Activated T-cell treated with anti-CD3 and anti-CD28 coated beads, Interleukin-2, amount 50 U/mL, for 72 hours (primary cell): ENCODE data around the gene C1orf226. TPM values are rescaled to one million over a fixed set of nuclear protein-coding genes. Genes with fewer than 3 reads are reported as not detected.
"Not testable (repeated sequence)": the region's sequence is repeated elsewhere in the genome, so short reads cannot be mapped to it uniquely, and the experiment has no call there.

Experiments used
- ATAC-seq, 2 donors: fragments of 150-1000 bp; cut with Tn5 transposase; replicated peaks in 1 of 2; 2 replicates each; pipeline ENCODE4 v1.10.0; 2021; ENCODE audit warnings: moderate library complexity in 2 of 2, mild to moderate bottlenecking in 1 of 2
- DNase-seq, 2 donors: peaks; one replicate each; pipeline ENCODE4 v3.0.0; 2021 to 2022; ENCODE audit warnings: mixed read lengths in 1 of 2
- H3K27ac Mint-ChIP-seq: one replicate; pipeline ENCODE4 v1.8.0; 2022; ENCODE audit warnings: mild to moderate bottlenecking, moderate library complexity, mixed read lengths
- H3K27me3 Mint-ChIP-seq: one replicate; pipeline ENCODE4 v1.8.0; 2022; ENCODE audit warnings: low read depth, mixed read lengths
- H3K36me3 Mint-ChIP-seq, 2 donors: one replicate each; pipeline ENCODE4 v1.8.0; 2022; ENCODE audit warnings: mixed read lengths in 2 of 2, mild to moderate bottlenecking in 1 of 2; ENCODE audit not compliant: insufficient read depth in 2 of 2
- H3K4me1 Mint-ChIP-seq: one replicate; pipeline ENCODE4 v1.8.0; 2022; ENCODE audit warnings: low read depth, mixed read lengths
- H3K4me3 Mint-ChIP-seq, 2 donors: one replicate each; pipeline ENCODE4 v1.8.0; 2022; ENCODE audit warnings: mild to moderate bottlenecking in 2 of 2, mixed read lengths in 2 of 2, moderate library complexity in 2 of 2
- H3K9me3 Mint-ChIP-seq, 2 donors: one replicate each; pipeline ENCODE4 v1.8.0; 2022; ENCODE audit warnings: mixed read lengths in 2 of 2
- total RNA-seq, 2 donors: library from RNA; stranded (reverse); gene quantifications; one replicate each; pipeline ENCODE4 v1.2.3, GENCODE V29; 2022

The C1orf226 gene
- under 1 TPM; 0.19 to 0.26 TPM for total RNA-seq

DNA sequence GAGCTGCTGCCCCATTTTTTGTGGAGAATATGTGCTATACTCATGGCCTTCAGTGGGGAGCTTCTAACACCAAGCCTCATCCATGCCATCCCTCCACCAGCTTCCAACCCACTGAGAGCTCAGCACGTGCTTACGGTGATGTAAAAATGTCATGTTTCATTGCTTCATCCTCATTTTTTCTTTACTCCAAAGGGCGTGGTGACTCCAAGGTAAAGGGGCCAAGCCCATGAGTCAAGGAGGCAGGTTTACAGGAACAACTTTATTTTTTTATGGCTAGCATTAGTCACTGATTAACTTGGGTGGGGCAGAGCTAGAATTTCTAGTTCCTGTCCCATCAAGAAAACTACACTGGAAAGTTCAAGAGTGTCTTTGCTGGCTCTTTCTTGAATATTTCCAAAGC, at the start of gene C1orf226:
C1orf226 (plus strand) TSS at position 346 of the 400 bp plus-strand sequence. CDS start 174 bp downstream, outside the sequence.
- no peaks in the 10 kb centered on the region for H3K9me3 Mint-ChIP-seq
- H3K4me3 Mint-ChIP-seq, result no peak within 1 kb of the TSS
- DNase-seq, result no peak
- H3K4me1 Mint-ChIP-seq, result no peaks in the 10 kb centered on the region
- H3K36me3 Mint-ChIP-seq, result no peaks in the 10 kb centered on the region
- no peak within 1 kb of the TSS for H3K27ac Mint-ChIP-seq
- no peak for ATAC-seq
- no peaks in the 10 kb centered on the region for H3K27me3 Mint-ChIP-seq

DNA sequence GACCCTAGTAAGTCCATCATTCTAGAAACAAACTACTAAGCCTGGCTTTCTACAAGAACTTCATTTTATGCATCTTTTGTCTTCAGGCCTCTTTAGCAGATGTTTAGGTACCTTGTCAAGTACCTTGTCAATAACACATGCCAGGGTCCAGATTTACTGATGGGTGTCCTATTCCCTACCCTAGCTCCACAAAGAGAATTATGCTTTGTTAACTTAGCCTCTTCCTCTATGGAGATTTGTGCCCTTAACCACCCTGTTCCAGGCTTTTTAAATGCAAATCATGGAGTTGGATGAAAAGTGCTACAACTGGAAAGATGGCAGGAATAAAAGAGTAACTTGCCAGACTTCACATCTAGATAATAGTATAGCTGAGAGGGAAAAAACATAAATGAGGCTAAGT, 47.5 kb upstream of the C1orf226 start:
- DNase-seq, result no peak
- ATAC-seq, result no peak
- H3K27me3 Mint-ChIP-seq, result peaks cover 13% of the 10 kb centered on the region
- no peaks in the 10 kb centered on the region for H3K4me1 Mint-ChIP-seq
- H3K4me3 Mint-ChIP-seq, result no peak overlapping the region
- no peak overlapping the region for H3K27ac Mint-ChIP-seq
- H3K9me3 Mint-ChIP-seq, result no peaks in the 10 kb centered on the region
- H3K36me3 Mint-ChIP-seq, result no peaks in the 10 kb centered on the region

- no peak overlapping the region for H3K4me3 Mint-ChIP-seq
- H3K9me3 Mint-ChIP-seq, result no peaks in the 10 kb centered on the region
- H3K4me1 Mint-ChIP-seq, result no peaks in the 10 kb centered on the region
- peaks cover 13% of the 10 kb centered on the region for H3K27me3 Mint-ChIP-seq
- ATAC-seq (no peak), DNase-seq (no peak)
- no peak overlapping the region for H3K27ac Mint-ChIP-seq
- no peaks in the 10 kb centered on the region for H3K36me3 Mint-ChIP-seq
Observed at GRCh38 chr1:162335126-162335525, 46.4 kb upstream of the C1orf226 start.

- Mint-ChIP-seq H3K4me1 (no peaks in the 10 kb centered on the region), H3K27me3 (peaks cover 13% of the 10 kb centered on the region), H3K36me3 (no peaks in the 10 kb centered on the region), H3K4me3 (no peak overlapping the region), H3K9me3 (no peaks in the 10 kb centered on the region), H3K27ac (no peak overlapping the region)
- ATAC-seq (no peak), DNase-seq (no peak)
Observed at GRCh38 chr1:162336621-162337285, 44.8 kb upstream of the C1orf226 start.

DNA sequence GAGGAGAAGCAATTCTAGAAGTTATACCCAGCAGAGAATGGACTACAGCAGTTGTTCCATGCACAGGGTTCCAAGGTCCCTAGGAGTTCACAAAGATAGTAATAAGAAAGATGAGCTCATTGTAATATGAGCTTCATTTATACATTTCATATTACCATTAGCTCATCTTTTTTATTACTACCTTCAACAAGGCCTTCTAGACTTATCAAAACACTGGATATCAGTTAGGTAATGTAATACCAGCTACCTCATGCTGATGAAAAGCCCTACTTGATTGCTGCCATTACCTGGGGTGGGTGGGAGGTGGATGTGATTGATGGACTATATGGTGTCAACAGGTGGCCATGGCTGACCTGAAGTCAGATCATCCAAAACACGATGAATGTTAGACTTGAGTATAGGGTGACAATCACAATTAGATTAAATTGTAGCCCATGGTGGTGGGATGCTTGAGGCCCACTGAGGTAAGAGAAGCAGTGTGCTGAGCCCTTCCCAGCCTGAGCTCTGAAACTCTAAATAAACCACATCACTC, 39.0 kb upstream of the C1orf226 start:
- Mint-ChIP-seq H3K36me3 (no peaks in the 10 kb centered on the region), H3K27ac (no peak overlapping the region), H3K27me3 (peaks cover 8% of the 10 kb centered on the region), H3K9me3 (no peaks in the 10 kb centered on the region), H3K4me3 (no peak overlapping the region), H3K4me1 (no peaks in the 10 kb centered on the region)
- ATAC-seq, result no peak
- DNase-seq, result no peak

DNA sequence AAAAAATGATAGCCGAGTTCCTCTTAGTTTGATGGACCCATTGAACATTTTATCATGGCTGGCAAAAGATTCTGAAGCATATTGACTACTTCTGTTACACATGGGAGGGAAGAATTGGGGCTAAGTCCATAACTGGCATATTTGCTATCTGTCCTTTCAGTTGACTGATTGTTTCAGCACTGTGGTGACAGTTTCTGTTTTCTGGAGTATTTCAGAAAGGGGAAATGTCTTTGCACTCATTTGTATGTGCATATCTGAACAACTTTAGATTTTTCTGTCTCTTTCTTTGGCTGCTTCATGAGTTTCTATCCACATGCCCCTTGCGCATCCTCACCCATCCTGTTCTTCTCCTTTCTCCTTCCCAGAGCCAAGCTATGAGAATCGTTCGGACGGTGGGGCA, 38.1 kb upstream of the C1orf226 start:
- no peak for ATAC-seq
- Mint-ChIP-seq H3K4me3 (no peak overlapping the region), H3K4me1 (no peaks in the 10 kb centered on the region)

GRCh38 chr1:162347281-162347680, 34.2 kb upstream of the C1orf226 start:
- H3K4me1 Mint-ChIP-seq, result no peaks in the 10 kb centered on the region
- DNase-seq, result no peak
- H3K27ac Mint-ChIP-seq, result no peak overlapping the region
- H3K27me3 Mint-ChIP-seq, result peaks cover 6% of the 10 kb centered on the region
- H3K4me3 Mint-ChIP-seq, result no peak overlapping the region
- H3K36me3 Mint-ChIP-seq, result no peaks in the 10 kb centered on the region
- ATAC-seq, result no peak
- no peaks in the 10 kb centered on the region for H3K9me3 Mint-ChIP-seq

More for the DNA sequence above, 38.1 kb upstream of the C1orf226 start:
- Mint-ChIP-seq H3K36me3 (no peaks in the 10 kb centered on the region), H3K9me3 (no peaks in the 10 kb centered on the region), H3K27me3 (peaks cover 6% of the 10 kb centered on the region), H3K27ac (no peak overlapping the region)
- no peak for DNase-seq

- no peak overlapping the region for H3K4me3 Mint-ChIP-seq
- peaks cover 6% of the 10 kb centered on the region for H3K27me3 Mint-ChIP-seq
- no peaks in the 10 kb centered on the region for H3K9me3 Mint-ChIP-seq
- no peak for ATAC-seq
- H3K36me3 Mint-ChIP-seq, result no peaks in the 10 kb centered on the region
- no peak overlapping the region for H3K27ac Mint-ChIP-seq
- DNase-seq, result no peak
- no peaks in the 10 kb centered on the region for H3K4me1 Mint-ChIP-seq
Observed at GRCh38 chr1:162349635-162350330, 31.7 kb upstream of the C1orf226 start.

GRCh38 chr1:162351246-162351842, 30.2 kb upstream of the C1orf226 start:
- H3K36me3 Mint-ChIP-seq, result no peaks in the 10 kb centered on the region

GRCh38 chr1:162351874-162352273, 29.7 kb upstream of the C1orf226 start:
- not testable (repeated sequence) for ATAC-seq, H3K4me3 Mint-ChIP-seq, DNase-seq, H3K9me3 Mint-ChIP-seq, H3K27ac Mint-ChIP-seq, H3K27me3 Mint-ChIP-seq, H3K36me3 Mint-ChIP-seq, H3K4me1 Mint-ChIP-seq

More at GRCh38 chr1:162351246-162351842, 30.2 kb upstream of the C1orf226 start:
- H3K9me3 Mint-ChIP-seq, result no peaks in the 10 kb centered on the region
- no peak for DNase-seq
- H3K4me1 Mint-ChIP-seq, result no peaks in the 10 kb centered on the region
- no peak overlapping the region for H3K4me3 Mint-ChIP-seq
- no peaks in the 10 kb centered on the region for H3K27me3 Mint-ChIP-seq
- no peak overlapping the region for H3K27ac Mint-ChIP-seq
- no peak for ATAC-seq

DNA sequence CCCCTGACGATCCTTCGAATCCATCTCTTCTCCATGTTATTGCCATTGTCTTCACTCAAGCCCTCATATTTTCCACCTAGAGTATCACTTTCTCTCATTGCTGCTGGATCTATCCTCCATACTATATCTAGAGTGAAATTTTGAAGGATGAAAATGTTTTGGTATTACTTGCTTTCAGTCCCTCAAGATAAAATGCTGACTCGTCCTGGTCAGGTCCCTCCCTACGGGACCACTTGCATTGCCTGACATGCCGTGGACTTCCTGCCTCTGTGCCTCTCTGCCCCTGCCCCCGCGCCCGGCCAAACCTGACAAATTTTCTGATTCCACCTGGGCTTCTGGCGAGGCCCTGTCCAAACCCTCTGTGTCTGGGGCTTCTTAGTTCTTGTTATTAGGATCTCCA, 28.4 kb upstream of the C1orf226 start:
- no peaks in the 10 kb centered on the region for H3K9me3 Mint-ChIP-seq
- no peak for ATAC-seq
- no peak overlapping the region for H3K4me3 Mint-ChIP-seq
- no peak overlapping the region for H3K27ac Mint-ChIP-seq
- H3K4me1 Mint-ChIP-seq, result no peaks in the 10 kb centered on the region
- no peaks in the 10 kb centered on the region for H3K36me3 Mint-ChIP-seq
- H3K27me3 Mint-ChIP-seq, result no peaks in the 10 kb centered on the region
- DNase-seq, result no peak

GRCh38 chr1:162353702-162354101, 27.8 kb upstream of the C1orf226 start:
- ATAC-seq (no peak), DNase-seq (no peak)
- Mint-ChIP-seq H3K4me1 (no peaks in the 10 kb centered on the region), H3K4me3 (no peak overlapping the region), H3K36me3 (no peaks in the 10 kb centered on the region), H3K27me3 (no peaks in the 10 kb centered on the region), H3K27ac (no peak overlapping the region), H3K9me3 (no peaks in the 10 kb centered on the region)

DNA sequence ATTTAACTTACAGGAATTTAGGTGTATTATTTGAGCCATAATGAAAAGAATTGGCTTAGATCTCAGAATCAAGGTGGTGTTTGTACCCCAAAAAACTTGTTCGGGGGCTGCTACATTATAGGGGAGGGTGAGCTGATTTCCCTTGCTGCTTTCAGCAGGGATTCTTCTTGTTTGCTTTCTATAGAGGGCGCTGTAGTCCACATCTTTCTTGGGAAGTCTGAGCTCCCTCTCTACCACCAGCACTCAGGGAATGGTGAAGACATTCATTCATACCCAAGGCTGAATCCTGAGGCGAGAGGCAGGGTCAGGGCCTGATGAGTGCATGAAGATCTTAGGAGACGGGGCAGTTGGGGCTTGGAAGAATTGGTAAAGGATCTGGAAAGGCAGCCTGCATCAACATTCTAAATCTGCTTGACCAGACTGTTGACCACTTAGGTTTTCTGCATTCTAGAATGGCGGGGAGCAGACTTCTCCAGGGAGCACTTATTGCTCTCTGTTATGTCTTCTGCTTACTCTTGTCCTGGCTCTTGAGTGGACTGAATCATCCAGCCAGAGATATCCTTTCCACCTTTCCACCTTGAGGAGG, 23.8 kb upstream of the C1orf226 start:
- Mint-ChIP-seq H3K4me3 (no peak overlapping the region), H3K27me3 (no peaks in the 10 kb centered on the region), H3K9me3 (no peaks in the 10 kb centered on the region), H3K27ac (no peak overlapping the region), H3K36me3 (no peaks in the 10 kb centered on the region), H3K4me1 (no peaks in the 10 kb centered on the region)
- no peak for ATAC-seq
- DNase-seq, result peak in 1 of 2 donors; percentile 6
